HG02642 (cell line): Measurements from ENCODE around the gene OR1J2.
"Not testable (repeated sequence)": the region's sequence is repeated elsewhere in the genome, so short reads cannot be mapped to it uniquely, and the experiment has no call there.

Experiments
- ATAC-seq: cut with Tn5 transposase; IDR thresholded peaks from one replicate; pipeline ENCODE4 v1.9.1; 2021; ENCODE audit warnings: mild to moderate bottlenecking; ENCODE audit not compliant: unreplicated experiment, poor library complexity

OR1J2 gene, protein sequence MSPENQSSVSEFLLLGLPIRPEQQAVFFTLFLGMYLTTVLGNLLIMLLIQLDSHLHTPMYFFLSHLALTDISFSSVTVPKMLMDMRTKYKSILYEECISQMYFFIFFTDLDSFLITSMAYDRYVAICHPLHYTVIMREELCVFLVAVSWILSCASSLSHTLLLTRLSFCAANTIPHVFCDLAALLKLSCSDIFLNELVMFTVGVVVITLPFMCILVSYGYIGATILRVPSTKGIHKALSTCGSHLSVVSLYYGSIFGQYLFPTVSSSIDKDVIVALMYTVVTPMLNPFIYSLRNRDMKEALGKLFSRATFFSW

DNA sequence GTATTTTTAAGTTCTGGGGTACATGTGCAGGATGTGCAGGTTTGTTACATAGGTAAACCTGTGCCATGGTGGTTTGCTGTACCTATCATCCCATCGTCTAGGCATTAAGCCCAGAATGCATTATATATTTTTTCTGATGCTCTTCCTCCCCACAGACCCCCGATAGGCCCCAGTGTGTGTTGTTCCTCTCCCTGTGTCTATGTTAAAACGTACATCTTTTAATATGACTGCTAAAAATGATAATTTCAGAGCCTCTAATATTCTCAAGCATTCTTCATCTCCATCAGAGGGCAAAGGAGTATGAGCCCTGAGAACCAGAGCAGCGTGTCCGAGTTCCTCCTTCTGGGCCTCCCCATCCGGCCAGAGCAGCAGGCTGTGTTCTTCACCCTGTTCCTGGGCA is at the start of gene OR1J2:
Gene OR1J2, plus strand, starts transcription at position 301 of the 400 bp plus-strand sequence. Its CDS starts 0 bp downstream, at position 301.
- no peak for ATAC-seq

DNA sequence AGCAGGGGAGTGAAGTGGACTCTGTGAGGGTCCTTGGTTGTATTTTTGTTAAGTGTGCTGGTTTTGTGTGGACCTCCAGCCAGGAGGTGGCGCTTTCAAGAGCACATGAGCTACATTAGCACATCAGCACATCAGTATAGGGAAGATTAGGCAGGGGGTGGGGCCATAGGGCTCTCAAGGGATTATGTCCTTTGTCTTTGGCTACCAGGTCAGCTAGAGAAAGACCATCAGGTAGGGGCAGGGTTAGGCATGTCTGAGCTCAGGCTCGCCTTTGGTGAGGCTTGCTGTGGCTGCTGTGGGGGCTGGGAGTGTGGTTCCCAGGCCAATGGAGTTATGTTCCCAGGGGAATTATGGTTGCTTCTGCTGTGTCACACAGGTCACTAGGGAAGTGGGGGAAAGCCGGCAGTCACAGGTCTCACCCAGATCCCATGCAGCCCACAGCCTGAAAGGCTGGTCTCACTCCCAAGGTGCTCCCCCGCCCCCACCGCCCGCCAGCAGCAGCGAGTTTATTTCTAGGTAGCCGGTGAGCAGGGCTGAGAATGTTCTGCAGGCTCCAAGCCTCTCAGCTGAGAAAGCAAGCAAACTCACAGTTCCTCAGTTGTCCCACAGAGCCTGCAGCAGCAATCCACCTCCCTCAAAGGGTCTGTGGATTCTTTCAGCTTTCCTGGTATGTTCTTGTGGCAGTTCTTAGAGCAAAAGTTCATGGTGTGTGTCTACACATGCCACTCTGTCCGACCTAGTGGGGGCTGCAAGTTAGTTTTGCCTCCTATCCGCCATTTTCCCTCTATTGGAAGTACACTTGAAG is 46.6 kb upstream of the OR1J2 start:
- ATAC-seq, result no peak

DNA sequence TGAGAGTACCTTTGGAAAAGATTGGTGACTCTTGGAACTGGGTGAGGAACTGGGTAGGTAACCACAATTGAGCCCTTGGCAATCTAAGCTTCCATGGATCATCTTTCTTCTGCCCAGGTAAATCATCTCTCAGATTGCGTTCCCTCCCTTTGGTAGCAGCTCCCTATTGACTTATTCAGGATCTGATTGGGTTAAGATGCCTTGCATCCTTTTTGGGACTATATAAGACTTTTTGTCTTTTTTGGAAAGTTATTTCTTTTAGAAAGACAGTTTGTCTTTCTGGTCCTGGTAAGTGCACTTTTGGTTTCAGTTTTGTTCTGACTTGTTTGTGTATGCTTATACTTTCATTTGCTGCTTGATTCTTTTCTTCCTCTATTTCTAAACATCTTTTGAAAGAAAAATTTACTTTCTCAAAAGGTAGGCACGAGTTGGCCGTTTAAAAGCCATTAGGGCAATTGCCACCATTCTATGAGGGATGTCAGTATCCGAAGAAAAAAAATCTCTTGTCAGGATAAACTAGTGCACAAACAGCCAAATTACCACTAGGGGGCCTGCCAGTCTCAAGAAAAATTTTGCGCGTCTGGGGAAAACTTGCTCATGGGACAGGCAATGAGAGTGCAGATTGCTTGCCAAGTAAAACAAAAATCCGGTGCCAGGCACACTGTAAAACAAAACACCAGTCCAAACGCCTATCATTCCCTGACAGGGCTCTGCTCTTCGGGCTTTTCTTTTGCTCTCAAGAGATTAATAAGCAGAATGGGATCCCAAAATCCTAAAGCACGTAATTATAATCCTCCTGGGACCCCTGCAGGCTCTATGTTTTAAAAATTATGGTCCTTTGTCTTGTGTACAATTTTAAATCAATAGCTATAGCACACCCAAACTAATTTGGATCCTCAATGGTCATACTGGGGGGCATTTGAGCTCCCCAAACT is 45.7 kb upstream of the OR1J2 start:
- peak; percentile 64 for ATAC-seq

DNA sequence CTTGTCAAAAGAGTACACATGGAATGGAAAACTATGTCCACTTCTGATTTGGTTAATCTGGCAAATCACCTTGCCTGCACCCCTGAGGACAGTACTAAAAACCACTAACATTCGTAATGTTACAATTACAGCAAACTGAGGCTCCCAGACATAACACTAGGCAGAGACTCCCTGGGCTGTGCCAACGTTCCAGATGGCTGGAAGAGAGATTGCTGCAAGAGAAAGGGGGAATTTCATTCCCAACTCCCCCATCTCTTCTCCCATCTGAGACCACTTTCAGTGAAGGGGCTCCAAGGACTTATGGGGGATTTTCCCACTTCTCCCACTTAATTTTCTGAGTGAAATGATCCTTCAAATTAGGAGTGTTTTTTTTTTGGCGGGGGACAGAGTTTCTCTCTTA is 44.1 kb upstream of the OR1J2 start:
- no peak for ATAC-seq

DNA sequence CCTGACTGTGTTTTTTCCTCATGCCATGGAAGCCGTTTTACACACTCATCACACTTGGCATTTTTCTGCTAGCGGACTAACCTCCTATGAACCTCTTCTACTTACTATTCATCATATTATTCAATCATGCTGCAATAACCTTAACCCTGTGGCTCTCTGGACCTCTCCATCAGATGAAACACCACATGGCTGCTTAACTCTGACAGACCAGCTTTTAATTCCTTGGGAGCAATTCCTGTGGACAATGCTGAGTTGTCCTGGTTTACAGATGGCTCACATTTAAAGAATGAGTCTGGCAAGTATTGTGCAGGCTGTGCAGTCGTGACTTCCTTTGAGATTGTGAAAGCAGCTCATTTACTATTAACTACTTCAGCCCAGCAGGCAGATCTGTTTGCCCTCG is 41.9 kb upstream of the OR1J2 start:
- no peak for ATAC-seq

DNA sequence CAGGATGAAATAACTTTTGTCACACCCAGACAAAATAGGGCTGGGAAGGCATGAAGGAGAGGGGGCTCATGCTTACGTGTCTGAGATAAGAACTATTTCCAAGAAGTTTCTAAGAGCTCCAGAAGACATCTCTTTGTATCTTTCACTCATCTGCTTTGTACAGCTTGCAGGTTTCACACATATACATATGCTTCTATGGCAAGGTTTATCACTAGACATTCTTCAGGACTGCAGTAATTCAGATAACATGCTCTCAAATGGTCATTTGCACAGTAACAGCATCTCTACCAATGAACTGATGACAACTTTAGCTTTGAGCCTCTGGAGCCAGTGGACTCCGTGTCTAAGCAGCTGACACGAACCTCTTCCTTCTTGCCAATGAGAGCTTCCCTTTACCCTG is 36.0 kb upstream of the OR1J2 start:
- ATAC-seq, result no peak

DNA sequence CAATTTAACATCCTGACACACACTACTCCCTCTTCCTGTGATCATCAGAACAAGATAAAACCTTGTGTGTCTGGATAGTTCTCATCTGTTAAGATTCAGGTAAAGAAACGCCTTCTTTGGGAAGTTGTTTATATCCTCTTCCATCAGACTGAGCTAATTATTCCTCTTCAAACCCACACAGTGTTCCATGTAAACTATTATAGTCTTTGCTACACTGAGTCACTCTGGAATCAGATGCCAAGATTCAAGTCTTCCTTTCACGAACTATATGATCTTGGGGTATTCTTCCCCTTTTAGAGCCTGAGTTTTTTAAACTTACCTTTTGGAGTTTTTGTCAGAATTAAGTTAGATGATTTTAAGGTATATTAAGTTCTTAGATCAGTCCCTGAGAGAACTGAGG is 34.9 kb upstream of the OR1J2 start:
- no peak for ATAC-seq

DNA sequence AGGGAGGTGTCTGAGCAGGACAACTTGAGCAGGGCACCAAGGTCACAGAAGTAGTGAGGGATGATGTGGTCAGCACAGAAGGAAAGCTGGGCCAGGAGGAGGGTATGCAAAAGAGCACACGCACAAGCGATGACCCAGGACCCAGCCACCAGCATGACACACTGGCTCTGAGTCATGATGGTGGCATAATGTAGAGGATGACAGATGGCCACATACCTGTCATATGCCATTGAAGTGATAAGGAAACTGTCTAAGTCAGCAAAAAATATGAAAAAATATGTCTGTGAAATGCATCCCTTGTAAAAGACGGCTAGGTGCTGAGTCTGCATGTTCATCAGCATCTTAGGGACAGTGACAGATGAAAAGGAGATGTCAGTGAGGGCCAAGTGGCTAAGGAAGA is 33.3 kb upstream of the OR1J2 start:
- ATAC-seq, result no peak

DNA sequence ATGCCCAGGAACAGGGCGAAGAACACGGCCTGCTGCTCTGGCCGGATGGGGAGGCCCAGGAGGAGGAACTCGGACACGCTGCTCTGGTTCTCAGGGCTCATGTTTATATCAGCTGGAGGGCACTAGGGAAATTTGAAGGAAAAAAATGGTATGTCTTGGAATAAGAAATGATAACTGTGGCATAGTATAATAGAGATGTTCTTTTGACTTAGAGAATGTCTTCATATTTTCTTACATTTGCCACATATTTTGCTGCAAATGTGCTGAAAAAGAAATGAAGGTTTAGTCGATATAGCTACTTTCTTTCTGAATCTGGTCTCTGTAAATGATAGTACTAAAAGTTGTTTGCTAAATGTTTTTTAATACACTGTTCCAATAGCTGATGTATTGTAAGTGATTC is 32.8 kb upstream of the OR1J2 start, which contains the start of gene OR1J1:
Gene OR1J1, minus strand, starts transcription at position 101 of the 400 bp plus-strand sequence. Its CDS starts 0 bp downstream, at position 101.
- no peak for ATAC-seq

DNA sequence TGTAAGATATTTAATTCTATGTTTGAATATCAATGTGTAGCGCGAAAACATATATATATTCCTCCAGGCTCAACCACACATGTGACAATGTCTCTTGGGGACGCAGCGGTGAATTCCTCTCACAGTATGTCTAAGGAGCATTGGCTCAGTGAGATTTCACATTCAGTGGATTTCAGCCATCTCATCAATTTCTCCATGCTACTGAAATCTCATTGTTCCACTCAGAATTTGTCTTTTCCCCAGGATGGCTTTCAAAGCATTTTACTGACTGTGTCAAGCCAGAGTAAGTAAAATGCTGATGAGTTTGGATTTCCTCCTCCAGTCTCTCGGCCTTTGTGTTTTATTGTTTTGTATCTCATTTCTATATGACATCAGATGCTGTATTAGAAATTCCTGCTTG is 31.5 kb upstream of the OR1J2 start:
- no peak for ATAC-seq

DNA sequence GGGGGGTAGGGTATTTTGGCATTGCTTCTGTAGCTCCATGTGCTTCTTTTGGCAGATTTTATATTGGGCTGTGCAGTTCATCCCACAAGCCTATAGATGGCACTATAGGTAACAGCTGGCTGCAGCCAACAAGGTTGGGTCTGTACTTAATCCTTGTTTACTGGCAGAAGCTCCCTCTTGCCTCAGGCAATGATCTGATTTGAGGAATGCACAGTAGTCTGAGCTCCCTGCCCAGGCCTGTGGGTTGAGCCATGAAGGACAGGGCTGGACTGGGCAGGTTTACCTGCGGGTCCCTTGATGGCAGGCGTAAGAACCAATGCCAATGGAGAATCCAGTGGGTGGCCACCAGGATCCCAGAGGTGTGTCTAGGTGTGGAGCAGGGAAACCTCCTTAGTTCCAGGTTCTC is 11.7 kb upstream of the OR1J2 start:
- no peak for ATAC-seq

DNA sequence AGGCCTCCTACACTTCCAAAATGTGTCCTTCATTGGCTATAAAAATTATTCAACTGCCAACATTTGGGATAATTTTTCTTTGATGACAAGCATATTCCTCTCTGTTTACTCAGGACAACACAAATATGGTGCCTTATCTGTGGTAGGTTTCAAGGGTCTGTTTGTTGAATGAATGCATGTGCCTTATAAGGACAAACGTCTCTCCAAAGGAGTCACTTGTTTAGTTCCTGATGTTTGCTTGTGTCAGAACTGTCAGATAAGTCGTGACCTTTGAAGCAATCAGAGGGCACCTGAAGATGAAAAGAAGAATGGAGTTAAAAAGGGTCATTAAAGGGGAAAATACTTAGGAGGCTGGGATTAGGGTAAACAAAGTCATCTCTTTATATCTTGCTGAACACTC is 3.6 kb upstream of the OR1J2 start:
- no peak for ATAC-seq

DNA sequence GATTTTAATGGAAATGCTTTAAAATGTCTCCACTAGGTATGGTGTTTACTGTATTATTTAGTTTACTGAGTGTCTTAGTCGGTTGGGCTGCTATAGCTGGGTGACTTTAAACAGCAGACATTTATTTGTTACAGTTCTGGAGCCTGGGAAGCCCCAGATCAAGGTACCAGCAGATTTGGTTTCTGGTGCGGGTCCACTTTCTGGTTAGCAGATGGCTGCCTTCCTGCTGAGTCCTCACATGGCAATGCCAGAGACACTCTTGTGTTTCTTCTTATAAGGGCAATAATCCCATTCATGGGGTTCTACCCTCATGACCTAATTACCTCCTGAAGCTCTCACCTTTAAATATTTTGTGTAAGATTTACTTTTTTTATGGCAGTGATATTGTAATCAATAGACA is 7.6 kb downstream of the OR1J2 start:
- ATAC-seq, result no peak

DNA sequence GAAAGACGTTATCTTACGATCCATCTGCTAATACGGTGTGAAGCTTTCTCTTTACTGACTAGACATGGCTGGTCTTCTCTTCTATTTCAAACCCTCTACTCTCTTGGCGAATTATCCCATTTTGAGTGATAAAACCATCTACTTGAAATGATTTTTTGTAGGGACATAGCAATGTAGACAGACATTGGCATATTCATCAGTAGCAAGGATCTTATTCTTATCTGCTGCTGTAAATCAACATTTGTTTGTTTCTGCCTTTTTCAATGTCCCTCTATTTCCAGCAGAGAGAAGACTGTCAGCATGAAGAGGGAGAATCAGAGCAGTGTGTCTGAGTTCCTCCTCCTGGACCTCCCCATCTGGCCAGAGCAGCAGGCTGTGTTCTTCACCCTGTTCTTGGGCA is 8.2 kb downstream of the OR1J2 start, which contains the start of gene OR1J4:
Gene OR1J4, plus strand, starts transcription at position 301 of the 400 bp plus-strand sequence. Its CDS starts 0 bp downstream, at position 301.
- no peak for ATAC-seq

DNA sequence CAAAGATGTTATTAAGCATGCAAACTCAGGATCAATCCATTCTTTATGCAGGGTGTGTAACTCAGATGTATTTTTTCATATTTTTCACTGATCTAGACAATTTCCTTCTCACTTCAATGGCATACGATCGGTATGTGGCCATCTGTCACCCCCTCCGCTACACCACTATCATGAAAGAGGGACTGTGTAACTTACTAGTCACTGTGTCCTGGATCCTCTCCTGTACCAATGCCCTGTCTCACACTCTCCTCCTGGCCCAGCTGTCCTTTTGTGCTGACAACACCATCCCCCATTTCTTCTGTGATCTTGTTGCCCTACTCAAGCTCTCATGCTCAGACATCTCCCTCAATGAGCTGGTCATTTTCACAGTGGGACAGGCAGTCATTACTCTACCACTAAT is 8.8 kb downstream of the OR1J2 start:
- no peak for ATAC-seq

DNA sequence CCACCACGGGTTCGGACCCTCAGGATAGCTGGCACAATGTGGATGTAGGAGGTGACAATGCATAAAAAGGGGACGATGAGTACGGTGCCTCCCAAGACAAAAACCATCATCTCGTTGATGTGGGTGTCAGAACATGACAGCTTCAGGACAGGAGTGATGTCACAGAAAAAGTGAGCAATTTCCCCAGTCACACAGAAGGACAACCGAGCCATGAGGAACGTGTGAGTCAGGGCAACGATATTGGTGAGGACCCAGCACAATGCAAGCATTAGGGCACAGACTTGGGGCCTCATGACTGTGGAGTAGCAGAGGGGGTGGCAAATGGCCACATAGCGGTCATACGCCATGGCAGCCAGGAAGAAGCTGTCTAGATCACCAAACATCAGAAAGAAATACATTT is 16.0 kb downstream of the OR1J2 start:
- ATAC-seq, result no peak

DNA sequence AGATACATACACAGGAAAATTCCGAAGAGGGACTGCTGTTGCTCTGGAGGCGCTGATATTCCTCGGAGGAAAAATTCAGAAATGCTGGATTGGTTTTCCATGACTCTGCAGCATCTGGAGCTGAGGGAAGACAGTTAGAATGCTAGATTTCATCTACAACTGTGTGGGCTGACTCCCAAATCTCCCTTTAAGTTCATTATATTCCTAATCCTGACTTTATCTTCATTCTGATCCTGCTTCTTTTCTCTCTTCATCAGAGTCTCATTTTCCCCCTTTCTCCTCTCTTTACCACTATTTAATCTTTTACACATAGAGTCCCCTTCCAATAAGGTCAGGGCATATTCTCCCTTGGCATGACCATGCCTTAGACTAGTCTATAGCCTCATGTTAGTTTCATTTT is 16.6 kb downstream of the OR1J2 start, which contains the start of gene OR1N1:
Gene OR1N1, minus strand, starts transcription at position 101 of the 400 bp plus-strand sequence. Its CDS starts 0 bp downstream, at position 101.
- no peak for ATAC-seq

DNA sequence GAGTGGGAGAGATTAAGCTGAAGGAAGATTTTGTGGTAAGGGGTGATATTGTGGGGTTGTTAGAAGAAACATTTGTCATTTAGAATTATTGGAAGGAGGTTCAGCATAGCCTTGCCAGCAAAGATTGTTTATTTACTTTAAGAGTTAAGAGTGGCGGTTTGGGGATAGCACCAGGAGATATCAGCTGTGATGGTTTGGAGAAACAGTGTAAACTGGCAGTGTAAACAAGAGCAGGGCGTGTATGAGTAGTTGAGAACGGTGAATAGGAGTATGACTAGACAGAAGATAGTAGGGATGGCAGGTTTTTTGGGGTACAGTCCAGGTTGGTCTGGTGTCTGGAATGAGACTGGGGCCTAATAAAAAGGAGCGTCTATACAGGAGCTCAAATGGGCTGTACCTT is 20.6 kb downstream of the OR1J2 start:
- not testable (repeated sequence) for ATAC-seq

DNA sequence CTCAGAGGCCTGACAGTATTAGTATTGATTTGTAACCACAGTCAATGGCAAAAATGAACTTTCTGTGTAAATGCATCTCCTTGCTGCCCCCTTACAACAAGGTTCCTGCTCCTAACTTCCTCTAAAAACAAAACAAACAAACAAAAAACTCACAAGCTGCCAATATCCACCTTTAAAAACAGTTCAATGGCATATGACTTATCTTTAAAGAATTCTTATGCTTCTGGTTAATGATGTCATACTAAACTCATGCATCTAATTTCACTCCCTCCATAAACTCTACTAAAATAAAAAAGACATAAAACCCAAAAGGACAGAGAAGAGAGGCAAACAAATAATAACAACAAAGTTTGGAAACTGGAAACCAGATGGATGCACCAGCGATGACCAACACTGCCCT is 25.5 kb downstream of the OR1J2 start:
- ATAC-seq, result no peak

DNA sequence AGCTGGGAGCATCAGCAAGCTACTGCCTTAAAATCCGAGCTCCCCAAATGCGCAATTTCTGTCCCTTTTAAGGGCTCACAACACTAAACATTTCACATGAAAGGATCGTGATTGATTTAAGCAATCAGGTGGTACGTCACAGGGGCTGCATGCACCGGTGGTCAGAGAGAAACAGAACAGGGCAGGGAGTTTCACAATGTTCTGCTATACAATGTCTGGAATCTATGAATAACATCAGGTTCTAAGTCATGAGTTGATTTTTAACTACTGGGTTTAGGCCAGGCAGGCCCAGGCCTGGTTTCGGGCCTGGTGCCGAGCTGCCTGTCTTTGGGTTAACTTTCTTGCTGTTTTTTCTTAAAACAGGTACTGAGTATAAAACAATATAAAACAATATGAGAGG is 26.5 kb downstream of the OR1J2 start:
- not testable (repeated sequence) for ATAC-seq
